GM19463 (cell line): ENCODE data around the gene CERS1.

Experiments
- ATAC-seq: cut with Tn5 transposase; IDR thresholded peaks from one replicate; pipeline ENCODE4 v1.9.1; 2021; ENCODE audit warnings: mild to moderate bottlenecking, moderate library complexity; ENCODE audit not compliant: unreplicated experiment

Gene CERS1

DNA sequence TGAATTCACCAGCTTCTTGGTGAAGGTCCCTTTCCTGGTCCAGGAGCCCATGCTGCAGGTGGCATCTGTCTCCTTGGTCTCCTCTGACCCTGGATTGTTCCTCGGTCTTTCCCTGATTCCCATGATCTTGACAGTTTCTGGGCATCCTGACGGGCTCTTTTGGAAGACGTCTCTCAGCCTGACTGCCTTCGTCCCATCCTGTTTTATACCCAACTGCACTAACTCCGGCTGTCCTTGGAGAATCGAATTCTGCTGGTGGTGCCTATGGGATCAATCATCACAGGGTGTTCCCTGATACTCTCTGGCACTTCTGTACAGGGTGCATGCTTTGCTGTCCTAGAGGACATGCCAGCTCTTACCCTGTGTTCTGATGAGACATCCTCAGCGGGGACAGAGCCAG lies 19.1 kb downstream of the CERS1 start:
- no peak for ATAC-seq

DNA sequence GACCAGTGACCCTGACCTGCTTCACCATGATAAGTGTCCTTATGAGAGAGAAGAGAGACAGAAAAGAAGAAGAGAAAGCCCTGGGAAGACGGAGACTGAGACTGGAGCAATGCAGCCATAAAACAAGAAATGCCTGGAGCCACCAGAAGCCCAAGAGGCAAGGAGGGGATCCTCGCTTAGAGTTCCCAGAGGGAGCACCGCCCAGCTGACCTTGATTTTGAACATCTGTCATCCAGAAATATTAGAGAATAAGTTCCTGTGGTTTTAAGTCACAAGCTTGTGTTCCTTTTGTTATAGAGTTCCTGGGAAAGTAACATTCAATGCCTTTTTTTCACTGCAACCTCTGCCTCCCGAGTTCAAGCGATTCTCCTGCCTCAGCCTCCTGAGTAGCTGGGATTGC lies 20.2 kb downstream of the CERS1 start:
- ATAC-seq = no peak

GRCh38 chr19:18871543-18871942 lies 24.4 kb downstream of the CERS1 start:
- no peak for ATAC-seq

GRCh38 chr19:18870531-18871172 lies 25.3 kb downstream of the CERS1 start:
- no peak for ATAC-seq

DNA sequence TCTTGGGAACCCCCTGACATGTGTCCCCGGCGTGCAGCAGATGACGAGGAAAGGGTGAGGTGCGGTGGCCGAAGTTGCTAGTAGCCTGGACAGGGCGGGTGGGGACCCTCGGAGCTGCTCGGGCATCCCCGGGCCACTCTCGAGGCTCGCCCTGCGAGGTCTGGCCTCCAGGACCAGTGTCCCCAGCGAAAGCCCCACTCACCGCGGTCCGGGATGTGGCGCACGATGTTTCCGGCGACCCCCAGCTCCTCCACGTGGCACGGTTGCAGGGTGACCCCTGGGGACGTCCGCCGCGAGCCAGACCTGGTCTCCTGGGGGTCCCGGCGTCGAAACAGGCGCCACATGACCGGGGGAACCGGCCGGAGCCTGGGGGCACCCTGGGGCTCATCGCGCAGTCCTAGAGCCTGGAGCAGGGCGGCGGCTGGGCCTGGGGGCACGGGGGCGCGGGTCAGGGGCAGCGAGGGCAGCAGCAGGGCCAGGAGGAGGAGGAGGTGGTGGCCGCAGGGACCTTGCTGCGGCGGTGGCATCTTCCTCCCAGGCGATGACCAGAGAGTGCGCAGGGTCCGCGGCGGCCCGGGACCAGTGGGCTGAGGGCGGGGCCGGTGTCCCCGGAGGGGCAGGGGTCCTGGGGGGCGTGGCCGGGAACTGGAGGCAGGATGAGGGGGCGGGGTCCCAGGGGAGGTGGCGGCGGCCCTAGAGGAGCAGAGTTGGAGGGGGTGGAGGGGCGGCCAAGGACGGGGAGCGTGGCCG lies 26.0 kb downstream of the CERS1 start:
- no peak for ATAC-seq

DNA sequence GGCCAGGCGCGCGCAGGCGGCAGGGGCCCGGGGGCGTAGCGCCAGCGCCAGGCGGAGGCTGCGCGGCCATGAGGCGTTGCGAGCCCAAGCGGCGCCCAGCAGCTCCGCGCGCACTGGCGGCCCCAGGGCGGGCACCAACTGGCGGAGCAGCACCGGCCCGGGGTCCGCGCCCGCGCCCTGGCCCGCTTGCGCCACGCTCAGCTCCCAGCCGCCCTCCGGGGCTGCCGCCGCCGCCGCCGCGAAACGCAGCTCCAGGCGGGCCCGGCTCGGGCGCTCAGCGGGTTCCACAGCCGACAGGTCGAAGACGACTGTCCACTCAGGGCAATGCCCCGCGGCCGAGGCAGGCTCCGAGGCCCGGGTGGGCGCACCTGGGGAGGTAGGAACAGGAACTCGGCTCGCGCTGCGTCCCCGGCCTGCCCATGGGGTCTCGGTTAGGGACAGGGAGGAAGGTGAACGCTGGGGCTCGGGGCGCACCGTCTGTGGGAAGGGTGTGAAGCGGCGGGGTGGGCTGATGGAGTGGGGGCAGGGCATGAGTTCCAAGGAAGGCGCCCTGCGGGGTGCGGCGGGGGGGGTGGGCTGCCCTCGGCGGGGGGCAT lies 26.8 kb downstream of the CERS1 start:
- no peak for ATAC-seq

- no peak for ATAC-seq
Observed at GRCh38 chr19:18868380-18869022, 27.5 kb downstream of the CERS1 start.

- ATAC-seq = no peak
Observed at GRCh38 chr19:18867751-18868150, 28.2 kb downstream of the CERS1 start.

GRCh38 chr19:18867199-18867598 lies 28.8 kb downstream of the CERS1 start:
- no peak for ATAC-seq

- ATAC-seq = no peak
Observed at GRCh38 chr19:18866800-18867123, 29.2 kb downstream of the CERS1 start.

- ATAC-seq = peak; percentile 42
Observed at GRCh38 chr19:18865973-18866799, 29.8 kb downstream of the CERS1 start.

DNA sequence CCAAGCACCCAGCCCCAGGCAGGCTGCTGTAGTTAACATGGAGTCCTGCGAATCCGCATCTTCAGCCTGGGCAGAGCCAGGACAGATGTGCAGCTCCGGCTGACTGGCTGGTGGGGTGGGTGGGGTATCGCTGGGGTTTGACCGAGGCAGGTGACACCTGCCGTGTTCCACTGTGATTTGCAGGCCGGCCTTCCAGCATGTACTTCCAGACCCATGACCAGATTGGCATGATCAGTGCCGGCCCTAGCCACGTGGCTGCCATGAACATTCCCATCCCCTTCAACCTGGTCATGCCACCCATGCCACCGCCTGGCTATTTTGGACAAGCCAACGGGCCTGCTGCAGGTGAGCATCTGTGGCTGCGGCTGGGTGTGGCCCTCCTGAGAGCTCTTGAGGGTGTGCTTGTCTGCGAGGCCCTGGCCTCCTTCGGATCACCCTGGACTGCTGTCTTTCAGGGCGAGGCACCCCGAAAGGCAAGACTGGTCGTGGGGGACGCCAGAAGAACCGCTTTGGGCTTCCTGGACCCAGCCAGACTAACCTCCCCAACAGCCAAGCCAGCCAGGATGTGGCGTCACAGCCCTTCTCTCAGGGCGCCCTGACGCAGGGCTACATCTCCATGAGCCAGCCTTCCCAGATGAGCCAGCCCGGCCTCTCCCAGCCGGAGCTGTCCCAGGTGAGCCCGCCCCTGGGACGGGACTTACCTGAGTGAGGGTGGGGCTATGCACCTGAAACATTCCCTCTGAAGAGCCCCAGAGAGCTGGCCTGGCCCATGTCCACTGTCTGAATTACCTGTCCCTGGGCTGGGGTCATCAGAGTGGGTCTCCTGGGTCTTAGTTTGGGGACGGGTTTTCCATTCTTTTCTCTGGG lies 30.6 kb downstream of the CERS1 start:
- ATAC-seq = no peak

- no peak for ATAC-seq
Observed at GRCh38 chr19:18863843-18864362, 32.1 kb downstream of the CERS1 start.

GRCh38 chr19:18862976-18863842 lies 32.7 kb downstream of the CERS1 start:
- no peak for ATAC-seq

GRCh38 chr19:18861917-18862316 lies 34.0 kb downstream of the CERS1 start:
- no peak for ATAC-seq

- ATAC-seq = no peak
Observed at GRCh38 chr19:18861235-18861634, 34.7 kb downstream of the CERS1 start.

GRCh38 chr19:18860725-18861124 lies 35.2 kb downstream of the CERS1 start:
- no peak for ATAC-seq

- ATAC-seq = no peak
Observed at GRCh38 chr19:18860302-18860700, 35.7 kb downstream of the CERS1 start.
